Adrenal gland (tissue), 5 donors: ENCODE results near the gene TRIM46.

Experiments
- POLR2A ChIP-seq, 2 donors: fragments of 450-650 bp; IDR thresholded peaks; one replicate each; pipeline ENCODE4 v1.6.1; 2017; ENCODE audit warnings: antibody characterized with exemption in 2 of 2, mild to moderate bottlenecking in 2 of 2, moderate library complexity in 1 of 2
- TF ChIP-seq, protein P1 (sequence below), 6 experiments: fragments of 450-650 bp in 4 of 6; fragments of 200-600 bp in 2 of 6; sonication (generic) in 1 of 6; IDR thresholded peaks; 1 replicate in 5 of 6; 2 replicates in 1 of 6; pipeline versions ENCODE4 v1.5.1 to v1.8.0; 2016 to 2021; ENCODE audit warnings: antibody characterized with exemption in 6 of 6, mild to moderate bottlenecking in 2 of 6, moderate library complexity in 1 of 6
- donor health status: DM: no; HTN: no; CAD: no.

DNA sequence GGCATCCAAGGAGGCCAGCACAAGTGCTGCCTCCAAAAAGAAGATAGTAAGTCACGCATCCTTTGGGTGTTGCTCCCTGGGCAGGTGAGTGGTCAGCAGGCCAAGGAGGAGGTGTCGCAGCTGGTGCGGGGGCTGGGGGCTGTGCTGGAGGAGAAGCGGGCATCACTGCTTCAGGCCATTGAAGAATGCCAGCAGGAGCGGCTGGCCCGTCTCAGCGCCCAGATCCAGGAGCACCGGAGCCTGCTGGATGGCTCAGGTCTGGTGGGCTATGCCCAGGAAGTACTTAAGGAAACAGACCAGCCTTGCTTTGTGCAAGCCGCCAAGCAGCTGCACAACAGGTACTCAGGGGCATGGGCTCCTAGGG, 4.3 kb downstream of the TRIM46 start:
- no peak for TF ChIP-seq POLR2A (IDR thresholded peaks at IDR 0.05)
- TF ChIP-seq, protein P1, sequence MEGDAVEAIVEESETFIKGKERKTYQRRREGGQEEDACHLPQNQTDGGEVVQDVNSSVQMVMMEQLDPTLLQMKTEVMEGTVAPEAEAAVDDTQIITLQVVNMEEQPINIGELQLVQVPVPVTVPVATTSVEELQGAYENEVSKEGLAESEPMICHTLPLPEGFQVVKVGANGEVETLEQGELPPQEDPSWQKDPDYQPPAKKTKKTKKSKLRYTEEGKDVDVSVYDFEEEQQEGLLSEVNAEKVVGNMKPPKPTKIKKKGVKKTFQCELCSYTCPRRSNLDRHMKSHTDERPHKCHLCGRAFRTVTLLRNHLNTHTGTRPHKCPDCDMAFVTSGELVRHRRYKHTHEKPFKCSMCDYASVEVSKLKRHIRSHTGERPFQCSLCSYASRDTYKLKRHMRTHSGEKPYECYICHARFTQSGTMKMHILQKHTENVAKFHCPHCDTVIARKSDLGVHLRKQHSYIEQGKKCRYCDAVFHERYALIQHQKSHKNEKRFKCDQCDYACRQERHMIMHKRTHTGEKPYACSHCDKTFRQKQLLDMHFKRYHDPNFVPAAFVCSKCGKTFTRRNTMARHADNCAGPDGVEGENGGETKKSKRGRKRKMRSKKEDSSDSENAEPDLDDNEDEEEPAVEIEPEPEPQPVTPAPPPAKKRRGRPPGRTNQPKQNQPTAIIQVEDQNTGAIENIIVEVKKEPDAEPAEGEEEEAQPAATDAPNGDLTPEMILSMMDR (IDR thresholded peaks at IDR 0.05), result no peak
